ENCODE results near the gene AGBL4.

DNA sequence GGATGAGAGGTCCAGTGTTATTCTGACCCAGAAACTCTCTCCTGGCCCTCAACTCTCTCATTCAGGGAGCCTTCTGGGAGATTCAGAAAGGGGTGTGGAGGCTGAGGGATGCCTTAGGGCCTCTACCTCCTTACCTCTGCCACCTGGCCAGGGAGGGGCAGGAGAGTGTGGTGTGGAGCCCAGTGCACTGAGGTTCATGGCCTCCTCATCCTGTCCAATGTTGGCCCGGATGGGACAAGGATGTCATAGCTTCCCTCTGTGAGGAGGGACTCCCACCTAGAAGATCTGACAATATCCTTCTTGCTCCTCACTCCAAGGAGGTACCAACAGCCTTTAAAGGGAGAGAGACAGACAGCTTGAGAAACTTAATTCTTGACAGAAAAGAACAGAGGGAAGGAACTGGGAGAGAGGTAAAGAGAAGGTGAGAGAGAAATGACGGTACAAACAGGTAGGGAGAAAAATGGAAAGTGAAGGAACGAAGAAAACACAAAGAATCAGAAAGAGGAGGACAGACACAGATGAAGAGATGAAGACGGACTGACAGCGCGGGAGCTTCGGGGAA, 1247.8 kb downstream of the AGBL4 start:
- TF ChIP-seq EZH2 (IDR thresholded peaks at IDR 0.05; ENCODE audit: insufficient read depth, poor library complexity, severe bottlenecking) (no peak), EZH2phosphoT487 (IDR thresholded peaks at IDR 0.05; ENCODE audit: insufficient read depth, low read depth) (no peak)

All from GM23248 (cell line).